ENCODE data around the gene GJD2. TPM values are rescaled to one million over a fixed set of nuclear protein-coding genes. Genes with fewer than 3 reads are reported as not detected.

The GJD2 gene
- total and polyA plus RNA-seq, 3 donors from 2014 or later = 0.11 to 0.16 TPM; not detected in 1

- no peak for DNase-seq
- intact Hi-C loops (cut with DNase I; ENCODE audit: low total_unique reads) = no loop called here
- WGBS, 2 donors = 80 to 95% methylated on average over 2 of the region's 2 CpGs
Measured at GRCh38 chr15:34786206-34786605, 31.4 kb upstream of the GJD2 start.

GRCh38 chr15:34783991-34784390 lies 29.2 kb upstream of the GJD2 start:
- H3K4me3 ChIP-seq = no peak overlapping the region
- H3K27me3 ChIP-seq = no peaks in the 10 kb centered on the region
- intact Hi-C loops (cut with DNase I; ENCODE audit: low total_unique reads) = no loop called here
- peak; percentile 27 for DNase-seq
- H3K27ac ChIP-seq = no peak overlapping the region
- no peaks in the 10 kb centered on the region for H3K9me3 ChIP-seq
- H3K4me1 ChIP-seq = no peaks in the 10 kb centered on the region
- TF ChIP-seq CTCF (IDR thresholded peaks at IDR 0.05) (no peak), POLR2A (IDR thresholded peaks at IDR 0.05) (no peak)
- no peaks in the 10 kb centered on the region for H3K36me3 ChIP-seq (ENCODE audit: low read depth, missing control alignments)

More at GRCh38 chr15:34786206-34786605, 31.4 kb upstream of the GJD2 start:
- H3K4me1 ChIP-seq = no peaks in the 10 kb centered on the region
- H3K27me3 ChIP-seq = no peaks in the 10 kb centered on the region
- H3K4me3 ChIP-seq = no peak overlapping the region
- TF ChIP-seq CTCF (IDR thresholded peaks at IDR 0.05) (no peak), POLR2A (IDR thresholded peaks at IDR 0.05) (no peak)
- no peak overlapping the region for H3K27ac ChIP-seq
- no peaks in the 10 kb centered on the region for H3K9me3 ChIP-seq
- no peaks in the 10 kb centered on the region for H3K36me3 ChIP-seq (ENCODE audit: low read depth, missing control alignments)

GRCh38 chr15:34783431-34783830 lies 28.6 kb upstream of the GJD2 start:
- no peaks in the 10 kb centered on the region for H3K27me3 ChIP-seq
- H3K27ac ChIP-seq = no peak overlapping the region
- H3K36me3 ChIP-seq (ENCODE audit: low read depth, missing control alignments) = no peaks in the 10 kb centered on the region
- no peak overlapping the region for H3K4me3 ChIP-seq
- no peaks in the 10 kb centered on the region for H3K4me1 ChIP-seq
- 86 to 92% methylated on average over 2 of the region's 2 CpGs for WGBS, 2 donors
- TF ChIP-seq CTCF (IDR thresholded peaks at IDR 0.05) (no peak), POLR2A (IDR thresholded peaks at IDR 0.05) (no peak)
- H3K9me3 ChIP-seq = no peaks in the 10 kb centered on the region
- no peak for DNase-seq
- intact Hi-C loops (cut with DNase I; ENCODE audit: low total_unique reads) = no loop called here

- intact Hi-C loops (cut with DNase I; ENCODE audit: low total_unique reads) = no loop called here
- no peaks in the 10 kb centered on the region for H3K9me3 ChIP-seq
- DNase-seq = no peak
- H3K4me3 ChIP-seq = no peak overlapping the region
- no peaks in the 10 kb centered on the region for H3K36me3 ChIP-seq (ENCODE audit: low read depth, missing control alignments)
- TF ChIP-seq POLR2A (IDR thresholded peaks at IDR 0.05) (no peak), CTCF (IDR thresholded peaks at IDR 0.05) (no peak)
- no peak overlapping the region for H3K27ac ChIP-seq
- WGBS, 2 donors = 87 to 92% methylated on average over 3 of the region's 3 CpGs
- no peaks in the 10 kb centered on the region for H3K27me3 ChIP-seq
- H3K4me1 ChIP-seq = no peaks in the 10 kb centered on the region
Measured at GRCh38 chr15:34782901-34783300, 28.1 kb upstream of the GJD2 start.

- no peaks in the 10 kb centered on the region for H3K36me3 ChIP-seq (ENCODE audit: low read depth, missing control alignments)
- DNase-seq = no peak
- WGBS, 2 donors = 61 to 77% methylated on average over 2 of the region's 2 CpGs
- intact Hi-C loops (cut with DNase I; ENCODE audit: low total_unique reads) = no loop called here
- H3K4me1 ChIP-seq = no peaks in the 10 kb centered on the region
- no peak overlapping the region for H3K4me3 ChIP-seq
- TF ChIP-seq POLR2A (IDR thresholded peaks at IDR 0.05) (no peak), CTCF (IDR thresholded peaks at IDR 0.05) (no peak)
- no peak overlapping the region for H3K27ac ChIP-seq
- no peaks in the 10 kb centered on the region for H3K9me3 ChIP-seq
- no peaks in the 10 kb centered on the region for H3K27me3 ChIP-seq
Measured at GRCh38 chr15:34780725-34781124, 25.9 kb upstream of the GJD2 start.
